Gastrocnemius medialis (tissue), 4 donors: ENCODE data around the gene C19orf12. TPM values are rescaled to one million over a fixed set of nuclear protein-coding genes. Genes with fewer than 3 reads are reported as not detected.
A peak's percentile ranks its signal among the peaks of the same experiment; 100 is the strongest.

Experiments used
- ATAC-seq, 2 donors: fragments of 150-250 bp; one replicate each; pipeline ENCODE4 v1.9.1; 2016
- DNase-seq, 2 donors: peaks; one replicate each; pipeline ENCODE4 v3.0.0-alpha.2; 2019
- H3K27ac ChIP-seq, 4 donors: fragments of 200-600 bp; sonication (generic); 1 replicate in 1 of 4; 2 replicates in 3 of 4; pipeline ENCODE4 v1.5.1; 2016 to 2018; ENCODE audit warnings: mild to moderate bottlenecking in 2 of 4, moderate library complexity in 1 of 4
- H3K27me3 ChIP-seq, 3 donors: fragments of 200-600 bp; sonication (generic) in 2 of 3; 1 replicate in 1 of 3; 2 replicates in 2 of 3; pipeline versions ENCODE4 v1.5.1 to v1.6.0; 2016 to 2019; ENCODE audit warnings: mild to moderate bottlenecking in 1 of 3, moderate library complexity in 1 of 3
- H3K36me3 ChIP-seq, 2 donors: fragments of 200-600 bp; sonication (generic) in 1 of 2; one replicate each; pipeline ENCODE4 v1.5.1; 2017 to 2018
- H3K4me1 ChIP-seq, 2 donors: fragments of 200-600 bp; sonication (generic) in 1 of 2; one replicate each; pipeline ENCODE4 v1.5.1; 2016 to 2017; ENCODE audit warnings: mild to moderate bottlenecking in 2 of 2
- H3K4me3 ChIP-seq, 4 donors: fragments of 200-600 bp; sonication (generic) in 3 of 4; 1 replicate in 1 of 4; 2 replicates in 3 of 4; pipeline ENCODE4 v1.5.1; 2016 to 2019; ENCODE audit warnings: mild to moderate bottlenecking in 2 of 4
- H3K9me3 ChIP-seq, 3 donors: fragments of 200-600 bp; sonication (generic) in 2 of 3; 1 replicate in 1 of 3; 2 replicates in 2 of 3; pipeline ENCODE4 v1.5.1; 2016 to 2019
- CTCF ChIP-seq, 5 experiments: fragments of 450-650 bp in 3 of 5; fragments of 200-600 bp in 2 of 5; sonication (generic) in 2 of 5; IDR thresholded peaks in 4 of 5; conservative IDR thresholded peaks in 1 of 5; 1 replicate in 4 of 5; 2 replicates in 1 of 5; pipeline ENCODE4 v1.5.1; 2016 to 2019; ENCODE audit warnings: antibody characterized with exemption in 5 of 5, mild to moderate bottlenecking in 3 of 5, moderate library complexity in 3 of 5
- POLR2A ChIP-seq, 2 donors: fragments of 450-650 bp; IDR thresholded peaks; one replicate each; pipeline ENCODE4 v1.6.1; 2017; ENCODE audit warnings: antibody characterized with exemption in 2 of 2, mild to moderate bottlenecking in 2 of 2, moderate library complexity in 2 of 2
- in situ Hi-C, 4 donors: fragments of 200-750 bp; cut with MboI; loops; one replicate each; pipeline versions ENCODE4 v1.15.0 to v1.8.0; 2017; ENCODE audit warnings: low sequenced_read_pairs in 4 of 4
- intact Hi-C: fragments of 100-400 bp; cut with DNase I; formaldehyde crosslinking; loops from one replicate; pipeline ENCODE4 v1.15.1; 2023; ENCODE audit warnings: low total_unique reads
- total RNA-seq, 4 donors: library from RNA; depleted of rRNA; stranded (reverse); fragments of >200 nt; gene quantifications; one replicate each; pipeline versions ENCODE4 v1.1.0 to v1.2.3, GENCODE V29; 2016

C19orf12 gene
- total RNA-seq, 4 donors from 2014 or later: 54.4 to 142 (median 69.8) TPM

DNA sequence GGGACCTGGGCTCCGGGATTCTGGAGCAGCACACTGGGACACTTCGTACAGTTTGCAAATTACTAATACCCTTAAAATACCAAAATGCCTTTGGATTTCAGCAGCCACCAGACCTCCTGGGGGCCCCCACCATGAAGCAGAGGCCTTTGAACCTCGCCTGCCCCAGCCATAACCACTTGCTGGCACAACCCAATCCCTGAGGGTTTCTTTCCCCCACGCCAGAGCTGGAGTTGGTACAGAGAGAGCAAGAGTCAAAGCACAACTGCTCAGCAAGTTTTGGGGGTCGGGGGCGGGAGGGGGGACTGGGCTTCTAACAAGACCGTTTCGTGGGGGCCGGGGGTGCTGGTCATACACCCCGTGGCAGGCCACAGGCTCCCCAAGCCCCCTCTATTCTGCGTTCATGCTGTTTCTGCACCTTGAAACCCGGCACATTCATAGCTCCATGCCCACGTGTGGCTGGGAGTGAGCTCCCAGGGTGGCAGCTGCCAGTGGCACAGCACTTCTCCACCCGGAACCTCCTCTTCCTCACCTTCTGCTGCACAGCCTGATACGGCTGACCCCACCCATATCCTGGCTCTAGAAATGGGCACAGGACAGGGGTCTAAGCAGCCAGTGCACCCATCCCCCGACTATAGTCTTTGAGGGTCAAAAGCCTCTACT is 32.7 kb downstream of the C19orf12 start:
- Histone ChIP-seq H3K27ac (peak overlapping the region; percentile 94 to 100 (median 98)), H3K4me3 (no peak overlapping the region), H3K27me3 (no peaks in the 10 kb centered on the region), H3K36me3 (no peaks in the 10 kb centered on the region), H3K9me3 (no peaks in the 10 kb centered on the region), H3K4me1 (peaks cover 79 to 89% of the 10 kb centered on the region in 2 donors)
- TF ChIP-seq CTCF (IDR thresholded peaks at IDR 0.05 in 4 of 5, conservative IDR thresholded peaks at IDR 0.05 in 1 of 5): no peak
- no peak for TF ChIP-seq POLR2A (IDR thresholded peaks at IDR 0.05)
- DNase-seq (no peak), ATAC-seq (no peak)
- intact Hi-C loops: no loop called here
- in situ Hi-C loops: no loop called here

DNA sequence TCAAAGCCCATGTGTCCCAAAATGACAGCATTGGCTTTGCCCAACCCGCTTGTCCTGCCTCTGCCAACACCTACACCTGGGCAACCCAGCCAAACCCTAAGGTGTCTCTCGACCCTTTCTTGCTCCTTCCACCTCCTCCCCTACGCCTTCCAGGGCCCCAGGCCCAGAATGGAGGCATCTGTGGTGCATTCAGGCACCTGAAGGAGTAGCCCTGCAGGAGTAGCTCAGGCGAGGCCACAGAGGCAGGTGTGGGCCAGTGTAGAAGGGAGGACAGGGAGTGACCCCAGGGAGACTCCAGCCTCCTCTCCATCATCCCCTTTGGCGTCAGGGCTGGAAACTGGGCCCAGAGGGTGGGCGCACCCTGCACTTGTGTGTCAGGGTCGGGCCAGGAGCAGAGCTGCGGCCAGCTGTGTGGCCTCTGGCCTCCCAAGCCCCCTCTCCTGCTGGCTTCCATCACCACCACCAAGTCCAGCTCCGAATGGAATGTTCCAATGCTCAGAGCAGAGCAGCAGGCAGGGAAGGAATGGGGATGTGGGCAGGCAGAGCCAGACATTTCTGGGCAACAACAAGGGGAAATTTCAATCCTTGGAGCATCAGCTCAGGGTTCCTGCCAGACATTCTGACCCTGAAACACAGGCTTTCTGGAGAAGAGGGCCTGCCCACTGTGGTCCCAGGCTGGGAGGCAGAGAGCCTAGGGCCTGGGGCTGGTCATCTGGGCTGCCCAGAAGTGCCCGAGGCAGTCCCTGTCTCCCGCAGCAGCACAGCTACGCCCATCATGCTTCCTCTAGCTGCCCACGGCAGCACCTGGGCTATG is 33.4 kb downstream of the C19orf12 start:
- in situ Hi-C loops (no loop called here), intact Hi-C loops (no loop called here)
- H3K4me1 ChIP-seq: peaks cover 79 to 89% of the 10 kb centered on the region in 2 donors
- no peaks in the 10 kb centered on the region for H3K27me3 ChIP-seq
- no peaks in the 10 kb centered on the region for H3K9me3 ChIP-seq
- peak overlapping the region; percentile 94 to 100 (median 98) for H3K27ac ChIP-seq
- DNase-seq (peak in 1 of 2 donors; percentile 57), ATAC-seq (no peak)
- H3K4me3 ChIP-seq: no peak overlapping the region
- no peaks in the 10 kb centered on the region for H3K36me3 ChIP-seq
- TF ChIP-seq CTCF (IDR thresholded peaks at IDR 0.05 in 4 of 5, conservative IDR thresholded peaks at IDR 0.05 in 1 of 5) (no peak), POLR2A (IDR thresholded peaks at IDR 0.05) (peak in 1 of 2 donors; percentile 11)

GRCh38 chr19:29680937-29681336 is 34.1 kb downstream of the C19orf12 start:
- H3K27me3 ChIP-seq: no peaks in the 10 kb centered on the region
- no peak for TF ChIP-seq CTCF (IDR thresholded peaks at IDR 0.05 in 4 of 5, conservative IDR thresholded peaks at IDR 0.05 in 1 of 5)
- TF ChIP-seq POLR2A (IDR thresholded peaks at IDR 0.05): no peak
- no peak for DNase-seq
- H3K4me3 ChIP-seq: no peak overlapping the region
- H3K36me3 ChIP-seq: peaks cover 0 to 3% of the 10 kb centered on the region in 2 donors
- intact Hi-C loops (no loop called here), in situ Hi-C loops (no loop called here)
- H3K27ac ChIP-seq: peak overlapping the region; percentile 94 to 100 (median 98)
- no peaks in the 10 kb centered on the region for H3K9me3 ChIP-seq
- peaks cover 79 to 89% of the 10 kb centered on the region in 2 donors for H3K4me1 ChIP-seq
- no peak for ATAC-seq

- peak overlapping the region; percentile 94 to 100 (median 98) for H3K27ac ChIP-seq
- H3K36me3 ChIP-seq: peaks cover 0 to 7% of the 10 kb centered on the region in 2 donors
- TF ChIP-seq CTCF (IDR thresholded peaks at IDR 0.05 in 4 of 5, conservative IDR thresholded peaks at IDR 0.05 in 1 of 5): no peak
- TF ChIP-seq POLR2A (IDR thresholded peaks at IDR 0.05): peak in 1 of 2 donors; percentile 12
- in situ Hi-C loops (no loop called here), intact Hi-C loops (no loop called here)
- ATAC-seq: no peak
- no peaks in the 10 kb centered on the region for H3K9me3 ChIP-seq
- DNase-seq: peak; percentile 48 to 74
- H3K4me1 ChIP-seq: peaks cover 79 to 89% of the 10 kb centered on the region in 2 donors
- H3K27me3 ChIP-seq: no peaks in the 10 kb centered on the region
- peak overlapping the region in 2 of 4 donors; percentile 43 to 47 for H3K4me3 ChIP-seq
Observed at GRCh38 chr19:29680447-29680846, 34.6 kb downstream of the C19orf12 start.
